22Rv1 (cell line): Measurements from ENCODE around the gene NINJ2.

ENCODE experiments used
- CTCF ChIP-seq: fragments of 450-650 bp; IDR thresholded peaks from 2 replicates; pipeline ENCODE4 v1.5.1; 2017; ENCODE audit warnings: mild to moderate bottlenecking
- ZFX ChIP-seq: fragments of 450-650 bp; IDR thresholded peaks from 2 replicates; pipeline ENCODE4 v1.6.1; 2017; ENCODE audit warnings: antibody characterized with exemption, borderline replicate concordance

- TF ChIP-seq CTCF: no peak
- no peak for TF ChIP-seq ZFX
Observed at GRCh38 chr12:563250-563781, 99.9 kb downstream of the NINJ2 start.
